Muscle layer of colon (tissue), 2 donors: ENCODE data around the gene LAMA3.

Experiments
- H3K27ac ChIP-seq: one replicate; pipeline ENCODE4 v1.7.0; 2013; ENCODE audit warnings: low read depth, mild to moderate bottlenecking, low read length, moderate library complexity
- H3K27me3 ChIP-seq, 2 donors: one replicate each; pipeline ENCODE4 v1.7.0; 2013; ENCODE audit warnings: low read length in 2 of 2, mild to moderate bottlenecking in 2 of 2; ENCODE audit not compliant: insufficient read depth in 2 of 2, control insufficient read depth in 1 of 2
- H3K36me3 ChIP-seq: one replicate; pipeline ENCODE4 v1.7.0; 2013; ENCODE audit warnings: mild to moderate bottlenecking, low read length; ENCODE audit not compliant: insufficient read depth
- H3K4me1 ChIP-seq: one replicate; pipeline ENCODE4 v1.7.0; 2013; ENCODE audit warnings: mild to moderate bottlenecking, low read length; ENCODE audit not compliant: insufficient read depth
- H3K4me3 ChIP-seq, 2 donors: one replicate each; pipeline ENCODE4 v1.7.0; 2013; ENCODE audit warnings: low read length in 2 of 2, low read depth in 1 of 2, mild to moderate bottlenecking in 1 of 2, moderate library complexity in 1 of 2
- H3K9ac ChIP-seq: one replicate; pipeline ENCODE4 v1.7.0; 2013; ENCODE audit warnings: low read length
- H3K9me3 ChIP-seq: one replicate; pipeline ENCODE4 v1.7.0; 2013; ENCODE audit warnings: mild to moderate bottlenecking, low read length
- donor health status: abdominal sarcoma.
- donor health status: Adenocarcinoma of cecum.

The LAMA3 gene

DNA sequence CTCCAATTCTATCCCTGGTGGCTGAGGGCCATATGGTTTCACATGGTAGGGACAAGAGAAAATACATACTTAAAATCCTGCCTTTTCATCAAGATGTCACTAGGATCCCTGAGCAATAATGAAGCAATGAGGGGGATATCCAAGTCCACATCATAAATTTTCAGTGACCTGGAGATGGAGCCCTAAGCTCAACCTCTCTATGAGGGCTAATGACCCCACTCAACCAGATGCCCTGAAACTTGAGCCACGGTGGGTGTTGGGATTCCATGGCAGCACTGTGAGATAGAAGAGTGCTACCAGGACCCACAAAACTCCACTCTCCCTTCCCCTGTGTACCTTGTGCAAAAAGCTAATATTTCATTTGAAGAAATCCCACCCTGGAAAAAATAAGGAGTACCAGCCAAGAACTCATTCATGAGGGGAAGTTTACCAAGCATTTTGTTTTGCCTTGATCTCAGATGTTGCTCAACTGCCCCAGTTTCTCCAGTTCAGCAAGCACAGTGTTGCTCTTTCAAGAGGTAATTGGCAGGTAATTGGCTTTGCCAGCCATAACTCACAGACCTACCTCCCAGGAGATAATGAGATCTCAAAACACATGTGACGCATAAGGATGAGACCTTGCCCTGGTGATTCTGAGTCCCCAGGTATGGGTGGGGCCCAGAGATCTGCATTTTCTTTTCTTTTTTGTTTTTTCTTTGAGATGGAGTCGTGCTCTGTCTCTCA lies 274.4 kb downstream of the LAMA3 start:
- Histone ChIP-seq H3K27me3 (no peaks in the 10 kb centered on the region), H3K4me3 (no peak overlapping the region), H3K36me3 (no peaks in the 10 kb centered on the region), H3K27ac (no peak overlapping the region), H3K4me1 (peaks cover 21% of the 10 kb centered on the region), H3K9me3 (no peaks in the 10 kb centered on the region), H3K9ac (no peak overlapping the region)

DNA sequence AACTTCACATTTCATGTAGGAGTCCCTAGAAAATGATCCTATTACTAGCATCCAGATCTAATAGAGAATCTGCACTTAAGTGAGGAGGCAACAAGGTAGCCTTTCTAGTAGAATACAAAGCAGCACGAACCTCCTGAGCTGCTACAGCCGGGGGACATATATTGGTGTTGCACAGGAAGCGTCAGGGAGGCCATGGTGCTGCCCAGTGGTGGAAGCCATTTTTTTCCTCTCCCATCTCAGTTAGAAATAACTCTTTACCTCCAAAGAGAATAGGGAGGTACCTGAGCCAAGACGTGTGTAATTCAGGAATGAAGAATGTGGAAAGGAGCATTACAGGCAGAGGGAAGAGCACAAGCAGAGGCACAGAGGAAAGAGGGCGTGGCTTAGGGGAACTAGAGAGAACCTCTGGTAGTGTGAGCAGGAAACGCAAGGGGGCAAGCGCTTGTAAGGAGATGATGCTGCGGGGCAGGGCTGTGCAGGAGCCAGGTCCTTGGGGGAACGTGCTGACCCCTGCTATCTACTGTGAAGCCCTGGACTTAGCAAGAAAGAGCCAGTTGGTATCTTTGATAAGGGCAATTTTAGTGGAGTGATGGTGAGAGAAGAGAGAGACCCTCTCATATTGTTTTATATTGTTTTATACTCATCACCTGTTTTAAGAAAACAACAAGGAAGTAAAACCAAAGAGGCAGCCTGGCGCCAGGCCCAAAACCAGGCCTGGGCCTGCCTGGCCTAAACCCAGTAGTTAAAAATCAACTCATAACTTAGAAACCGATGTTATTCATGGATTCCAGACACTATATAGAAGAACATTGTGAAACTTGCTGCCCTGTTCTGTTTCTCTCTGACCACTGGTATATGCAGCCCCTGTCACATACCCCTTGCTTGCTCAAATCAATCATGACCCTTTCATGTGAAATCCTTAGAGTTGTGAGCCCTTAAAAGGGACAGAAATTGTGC lies 275.3 kb downstream of the LAMA3 start:
- Histone ChIP-seq H3K9me3 (no peaks in the 10 kb centered on the region), H3K27me3 (no peaks in the 10 kb centered on the region), H3K27ac (no peak overlapping the region), H3K4me1 (peaks cover 15% of the 10 kb centered on the region), H3K4me3 (no peak overlapping the region), H3K36me3 (no peaks in the 10 kb centered on the region), H3K9ac (no peak overlapping the region)

DNA sequence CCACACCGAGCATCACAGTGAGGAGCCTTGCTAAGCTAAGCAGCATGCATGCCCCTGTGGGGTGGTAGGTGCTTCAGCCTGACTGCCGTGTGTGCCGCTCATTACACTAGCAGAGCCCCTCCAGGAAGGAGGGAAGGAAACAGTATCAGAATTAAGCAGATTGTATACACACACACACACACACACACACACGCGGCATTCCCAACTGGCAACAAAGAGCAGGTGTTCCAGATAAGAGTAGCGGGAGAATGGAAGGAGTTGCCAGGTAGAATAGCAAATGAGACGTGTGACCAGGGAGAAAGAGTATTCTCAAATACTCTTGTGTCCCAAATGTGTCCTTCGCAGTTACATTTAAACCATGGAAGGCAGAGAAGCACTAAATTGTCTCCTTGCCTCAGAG lies 277.7 kb downstream of the LAMA3 start:
- Histone ChIP-seq H3K36me3 (no peaks in the 10 kb centered on the region), H3K27ac (no peak overlapping the region), H3K9ac (no peak overlapping the region)

DNA sequence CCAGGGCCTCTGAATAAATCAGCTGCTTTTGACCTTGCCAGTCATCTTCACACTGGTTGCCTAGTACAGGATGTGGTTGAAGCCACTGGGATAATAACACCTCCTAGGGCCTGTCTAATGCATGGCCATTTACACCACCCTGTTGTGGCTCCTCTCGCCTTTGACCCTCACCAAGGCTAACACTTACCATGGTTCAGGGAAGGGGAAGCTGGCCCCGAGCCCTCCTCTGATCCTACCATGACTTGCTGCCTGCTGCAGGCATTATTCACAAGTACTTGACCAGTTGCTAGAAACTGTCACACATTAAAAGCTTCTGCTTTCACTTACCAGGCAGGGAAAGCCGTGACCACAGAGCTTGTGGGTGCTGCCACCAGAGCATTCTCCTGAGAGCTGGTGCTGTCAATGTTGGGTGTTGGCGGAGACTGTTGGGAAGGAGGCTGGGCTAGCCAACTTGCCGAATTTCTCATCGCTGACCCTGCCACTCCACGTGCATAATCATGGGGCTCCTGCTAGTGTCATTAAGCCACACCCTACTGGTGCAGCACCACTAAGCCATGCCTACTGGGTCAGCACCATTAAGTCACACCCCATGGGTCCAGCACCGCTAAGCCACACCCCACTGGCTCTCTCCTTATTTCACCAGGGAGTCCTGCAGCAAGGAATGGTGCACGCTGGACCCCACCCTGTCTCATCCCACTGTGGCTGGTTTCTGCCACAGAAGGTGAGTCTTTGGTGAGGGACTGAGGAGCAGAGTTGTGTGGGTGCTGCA lies 278.3 kb downstream of the LAMA3 start:
- no peak overlapping the region for H3K9ac ChIP-seq
- H3K27me3 ChIP-seq = no peaks in the 10 kb centered on the region
- no peak overlapping the region for H3K4me3 ChIP-seq
- no peaks in the 10 kb centered on the region for H3K9me3 ChIP-seq
- H3K4me1 ChIP-seq = peaks cover 12% of the 10 kb centered on the region
- no peak overlapping the region for H3K27ac ChIP-seq
- H3K36me3 ChIP-seq = no peaks in the 10 kb centered on the region

More for the DNA sequence above, 277.7 kb downstream of the LAMA3 start:
- Histone ChIP-seq H3K4me1 (peaks cover 12% of the 10 kb centered on the region), H3K9me3 (no peaks in the 10 kb centered on the region), H3K4me3 (no peak overlapping the region), H3K27me3 (no peaks in the 10 kb centered on the region)

DNA sequence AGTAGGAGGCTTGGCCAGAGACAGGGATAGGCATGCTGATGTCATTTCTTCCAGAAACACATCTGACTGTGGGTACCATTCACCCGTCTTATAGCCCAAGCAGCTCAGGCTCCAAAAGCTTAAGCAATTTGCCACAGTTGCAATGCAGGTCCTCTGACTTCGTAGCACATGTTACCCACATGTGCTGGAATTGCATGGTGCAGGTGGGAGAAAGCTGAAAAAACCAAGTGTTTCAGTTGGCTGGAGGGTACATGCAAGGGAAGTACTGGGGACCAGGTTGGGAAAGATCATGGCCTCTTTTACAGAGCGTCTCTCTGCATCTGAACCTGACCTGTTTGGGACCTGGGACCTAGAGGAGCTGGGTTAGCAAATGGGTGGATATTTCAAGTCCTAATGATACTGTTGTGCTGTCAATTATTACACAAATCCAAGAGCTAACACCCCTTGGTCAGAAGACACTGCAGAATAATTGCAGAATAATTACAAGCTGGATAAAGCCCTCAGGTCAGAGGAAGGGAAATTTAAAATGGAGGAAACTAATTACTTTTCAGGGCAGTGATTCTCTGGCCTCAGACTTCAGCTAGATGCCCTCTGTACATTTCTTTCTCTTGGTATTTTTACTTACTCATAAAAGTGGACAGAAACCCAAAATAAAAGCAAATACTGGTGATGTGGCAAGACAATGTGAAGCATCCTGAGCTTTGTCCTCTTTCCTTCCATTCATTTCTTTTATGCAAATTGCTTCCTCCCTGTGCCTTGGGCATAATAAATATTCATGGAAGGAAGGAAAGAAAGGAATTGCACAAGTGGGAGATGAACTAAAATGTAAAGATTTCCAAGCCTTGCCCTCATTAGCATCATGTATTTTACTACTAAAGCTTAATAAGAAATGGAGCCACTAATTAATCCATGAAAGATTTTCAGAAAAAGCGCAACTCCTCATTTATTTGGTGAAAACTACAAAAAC lies 279.7 kb downstream of the LAMA3 start:
- Histone ChIP-seq H3K4me1 (peaks cover 12% of the 10 kb centered on the region), H3K9ac (no peak overlapping the region)

DNA sequence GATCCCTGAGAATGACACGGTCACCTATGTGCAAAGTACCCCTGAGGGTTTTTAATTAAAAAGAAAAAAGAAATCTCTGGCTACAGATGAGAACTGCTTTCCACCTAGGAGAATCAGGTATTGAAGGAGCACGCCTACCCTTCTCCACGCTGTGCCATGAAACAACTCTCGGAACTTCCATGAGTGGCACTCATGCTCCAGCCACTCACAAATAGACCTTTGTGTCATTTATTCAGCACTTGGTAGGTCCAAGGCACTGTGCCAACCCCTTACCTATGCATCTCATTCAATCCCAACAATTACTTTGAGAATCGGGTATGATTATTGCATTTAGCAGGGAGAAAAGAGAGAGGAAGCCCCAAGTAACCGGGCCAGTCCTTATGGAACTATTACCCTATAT lies 280.4 kb downstream of the LAMA3 start:
- no peaks in the 10 kb centered on the region for H3K27me3 ChIP-seq
- H3K4me1 ChIP-seq = peaks cover 12% of the 10 kb centered on the region
- H3K4me3 ChIP-seq = no peak overlapping the region
- no peak overlapping the region for H3K9ac ChIP-seq
- H3K27ac ChIP-seq = no peak overlapping the region
- H3K9me3 ChIP-seq = no peaks in the 10 kb centered on the region
- H3K36me3 ChIP-seq = no peaks in the 10 kb centered on the region

More for the DNA sequence above, 279.7 kb downstream of the LAMA3 start:
- no peak overlapping the region for H3K27ac ChIP-seq
- no peaks in the 10 kb centered on the region for H3K27me3 ChIP-seq
- no peaks in the 10 kb centered on the region for H3K36me3 ChIP-seq
- H3K9me3 ChIP-seq = no peaks in the 10 kb centered on the region
- no peak overlapping the region for H3K4me3 ChIP-seq

DNA sequence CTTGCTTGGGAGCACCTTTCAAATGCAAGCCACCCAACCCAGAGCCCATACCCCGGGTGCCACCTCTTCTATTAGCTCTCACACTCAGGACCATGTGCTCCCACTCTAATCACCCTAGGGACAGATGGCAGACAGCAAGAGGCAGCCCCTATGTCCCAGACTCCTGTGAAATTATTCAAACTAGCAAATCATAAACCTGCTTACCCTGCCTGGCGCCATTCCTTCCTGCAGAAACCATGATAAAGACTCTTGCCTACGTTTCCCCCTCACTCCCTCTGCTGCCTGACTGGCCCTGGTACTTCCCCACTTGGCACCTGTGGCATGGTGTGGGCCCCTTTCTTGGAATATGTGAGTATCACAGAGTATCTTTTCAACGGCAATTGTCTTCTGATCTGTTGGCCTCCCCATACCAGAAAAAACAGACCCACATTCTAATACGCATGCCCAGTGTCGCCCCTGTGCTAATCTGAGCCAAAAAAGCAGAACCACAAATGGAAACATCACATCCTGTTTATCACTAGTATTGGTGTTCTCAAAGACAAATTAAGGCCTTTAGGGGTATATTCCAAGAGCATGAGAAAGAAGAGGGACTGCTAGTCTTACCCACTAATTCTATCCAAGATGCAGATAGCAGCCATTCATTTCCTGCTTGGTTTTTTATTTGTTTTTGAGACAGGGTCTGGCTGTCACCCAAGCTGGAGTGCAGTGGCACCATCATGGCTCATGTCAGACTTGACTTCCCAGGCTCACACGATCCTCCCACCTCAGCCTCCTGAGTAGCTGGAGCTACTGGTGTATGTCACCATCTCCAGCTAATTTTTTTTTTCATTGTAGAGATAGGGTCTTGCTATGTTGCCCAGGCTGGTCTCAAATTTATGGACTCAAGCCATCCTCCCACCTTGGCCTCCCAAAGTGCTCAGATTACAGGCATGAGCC lies 281.2 kb downstream of the LAMA3 start:
- H3K4me1 ChIP-seq = peaks cover 7% of the 10 kb centered on the region
- no peak overlapping the region for H3K27ac ChIP-seq
- H3K36me3 ChIP-seq = no peaks in the 10 kb centered on the region

DNA sequence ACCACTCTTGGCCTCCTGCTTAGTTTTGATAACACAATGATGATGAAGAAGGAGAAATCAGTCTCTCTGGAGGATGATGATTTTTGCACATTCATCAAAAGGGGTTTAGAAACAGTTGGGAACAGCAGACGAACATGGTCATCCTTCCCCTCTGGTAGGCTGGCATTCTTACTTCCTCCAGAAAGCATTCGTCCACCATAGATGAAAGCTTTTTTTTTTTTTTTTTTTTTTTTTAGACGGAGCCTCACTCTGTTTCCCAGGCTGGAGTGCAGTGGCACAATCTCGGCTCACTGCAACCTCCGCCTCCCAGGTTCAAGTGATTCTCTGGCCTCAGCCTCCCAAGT lies 281.8 kb downstream of the LAMA3 start:
- H3K27ac ChIP-seq = no peak overlapping the region
- no peak overlapping the region for H3K9ac ChIP-seq
- no peak overlapping the region for H3K4me3 ChIP-seq
- peaks cover under 1% of the 10 kb centered on the region for H3K4me1 ChIP-seq
- H3K27me3 ChIP-seq = no peaks in the 10 kb centered on the region
- no peaks in the 10 kb centered on the region for H3K36me3 ChIP-seq
- no peaks in the 10 kb centered on the region for H3K9me3 ChIP-seq

More for the DNA sequence above, 281.2 kb downstream of the LAMA3 start:
- no peak overlapping the region for H3K9ac ChIP-seq
- H3K27me3 ChIP-seq = no peaks in the 10 kb centered on the region
- H3K9me3 ChIP-seq = no peaks in the 10 kb centered on the region
- H3K4me3 ChIP-seq = no peak overlapping the region

DNA sequence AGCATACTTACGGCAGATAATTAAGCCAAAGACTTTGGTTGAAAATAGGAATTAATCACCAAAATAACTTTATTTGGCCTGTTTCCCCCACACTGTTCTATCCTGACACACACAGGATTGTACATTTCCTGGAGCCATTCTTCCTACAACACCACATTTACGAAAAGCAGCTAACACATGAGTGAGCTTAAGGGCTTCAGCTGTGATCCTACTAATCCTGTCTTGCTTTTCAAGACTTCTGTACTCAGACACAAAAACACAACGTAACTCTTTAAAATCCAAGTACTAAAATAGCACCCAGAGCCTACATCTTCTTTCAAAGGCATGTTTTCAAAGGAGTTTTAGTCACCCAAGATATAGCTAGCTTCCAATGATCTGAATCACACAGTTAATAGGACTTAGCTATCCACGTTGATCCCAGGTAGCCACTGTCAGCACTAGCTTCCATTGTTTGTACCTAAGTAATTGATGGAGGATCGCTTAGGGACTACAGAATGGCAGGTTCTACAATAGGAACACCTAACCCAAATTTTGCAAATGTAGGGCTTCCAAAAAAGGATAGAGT lies 282.5 kb downstream of the LAMA3 start:
- H3K27ac ChIP-seq = no peak overlapping the region
- no peaks in the 10 kb centered on the region for H3K4me1 ChIP-seq
- H3K4me3 ChIP-seq = no peak overlapping the region
- H3K9ac ChIP-seq = no peak overlapping the region
- no peaks in the 10 kb centered on the region for H3K36me3 ChIP-seq
- no peaks in the 10 kb centered on the region for H3K9me3 ChIP-seq
- no peaks in the 10 kb centered on the region for H3K27me3 ChIP-seq
